ENCODE results near the gene HES5.
"Not testable (repeated sequence)": the region's sequence is repeated elsewhere in the genome, so short reads cannot be mapped to it uniquely, and the experiment has no call there.

HES5 gene

GRCh38 chr1:2529784-2530512, at the start of gene HES5:
Gene HES5, minus strand, starts transcription at chr1:2530263. Its CDS starts 99 bp downstream, at chr1:2530164.
- no peak for DNase-seq (ENCODE audit: low read depth in 2 of 2)

DNA sequence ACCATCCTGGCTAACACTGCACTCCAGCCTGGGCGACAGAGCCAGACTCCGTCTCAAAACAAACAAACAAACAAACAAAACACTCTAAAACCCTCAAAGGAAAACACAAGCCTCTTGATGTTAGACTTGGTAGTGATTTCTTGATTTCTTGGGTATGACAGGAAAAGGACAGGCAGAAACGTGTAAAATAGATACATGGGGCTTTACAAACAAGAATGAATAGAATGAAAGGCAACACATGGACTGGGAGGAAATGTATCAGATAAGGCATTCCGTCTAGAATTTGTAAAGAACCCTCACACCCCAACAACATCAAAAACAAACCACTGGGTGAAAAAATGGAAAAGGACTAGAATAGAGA, 48.7 kb upstream of the HES5 start:
- no peak for DNase-seq (ENCODE audit: low read depth in 2 of 2)

GRCh38 chr1:2577565-2578075, 47.6 kb upstream of the HES5 start:
- DNase-seq (ENCODE audit: low read depth in 2 of 2): not testable (repeated sequence)

- DNase-seq (ENCODE audit: low read depth in 2 of 2): no peak
Measured at GRCh38 chr1:2575801-2576663, 46.0 kb upstream of the HES5 start.

- DNase-seq (ENCODE audit: low read depth in 2 of 2): no peak
Measured at GRCh38 chr1:2574350-2574749, 44.3 kb upstream of the HES5 start.

DNA sequence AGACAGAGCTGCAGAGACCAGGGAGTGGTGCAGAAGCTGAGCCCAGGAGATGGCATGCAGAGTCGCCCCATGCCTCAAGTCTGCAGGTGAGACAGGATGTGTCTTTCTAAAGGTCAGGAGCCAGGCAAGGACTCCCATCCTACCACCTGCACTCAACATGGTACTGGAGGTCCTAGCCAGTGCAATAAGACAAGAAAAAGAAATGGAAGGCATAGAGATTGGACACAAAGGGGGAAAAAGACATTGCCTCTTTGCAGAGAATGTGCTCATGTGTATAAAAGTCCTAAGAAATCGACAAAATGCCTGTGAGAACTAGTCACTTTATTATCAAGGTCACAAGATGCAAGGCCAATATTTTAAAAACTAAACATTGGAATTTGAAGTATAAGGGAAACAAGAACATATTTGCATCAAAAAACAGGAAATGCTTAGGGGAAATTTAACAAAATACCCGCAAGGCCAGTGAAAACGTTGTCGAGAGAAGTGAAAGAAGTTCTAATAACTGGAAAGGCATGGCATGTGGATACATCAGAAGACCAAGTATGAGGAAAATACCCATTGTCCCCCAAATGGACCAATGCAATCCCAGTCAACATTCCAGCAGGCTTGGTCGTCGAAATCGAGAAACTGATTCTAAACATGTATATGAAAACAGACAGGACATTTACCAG, 43.3 kb upstream of the HES5 start:
- no peak for DNase-seq (ENCODE audit: low read depth in 2 of 2)

- DNase-seq (ENCODE audit: low read depth in 2 of 2): no peak
Measured at GRCh38 chr1:2571348-2571747, 41.3 kb upstream of the HES5 start.

GRCh38 chr1:2570332-2570731, 40.3 kb upstream of the HES5 start:
- no peak for DNase-seq (ENCODE audit: low read depth in 2 of 2)

GRCh38 chr1:2569703-2570102, 39.6 kb upstream of the HES5 start:
- DNase-seq (ENCODE audit: low read depth in 2 of 2): not testable (repeated sequence)

- DNase-seq (ENCODE audit: low read depth in 2 of 2): no peak
Measured at GRCh38 chr1:2569060-2569459, 39.0 kb upstream of the HES5 start.

DNA sequence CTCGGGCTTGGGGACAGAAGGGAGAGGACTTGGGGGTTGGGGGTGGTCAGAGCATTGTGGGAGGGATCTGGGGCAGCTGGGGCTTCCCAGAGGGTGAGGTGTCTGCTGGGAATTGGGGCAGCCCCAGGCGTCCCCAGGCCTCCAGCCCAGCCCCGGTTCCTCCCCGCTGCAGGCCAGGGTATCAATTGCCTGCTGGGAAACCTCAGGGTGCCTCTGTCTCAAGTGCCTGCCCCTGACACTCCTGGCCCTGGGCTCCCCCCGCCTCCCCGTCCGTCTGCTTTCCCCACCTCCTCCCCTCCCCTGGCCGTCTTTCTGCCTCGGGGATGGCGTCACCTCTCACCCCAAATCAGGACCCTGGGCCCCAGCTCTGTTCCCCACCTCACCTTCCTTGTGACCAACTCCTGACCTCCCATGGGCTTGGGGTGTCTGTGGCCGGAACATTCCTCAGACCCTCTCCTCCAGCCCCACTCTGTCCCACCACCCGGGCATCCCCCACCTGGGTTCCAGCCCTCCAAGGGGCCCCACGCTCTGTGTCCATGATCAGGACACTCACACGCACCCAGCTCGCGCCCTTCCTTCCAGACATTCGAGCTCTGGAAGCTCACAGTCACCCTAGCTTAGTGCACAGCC, 38.2 kb upstream of the HES5 start:
- not testable (repeated sequence) for DNase-seq (ENCODE audit: low read depth in 2 of 2)

GRCh38 chr1:2567083-2567679, 37.1 kb upstream of the HES5 start:
- no peak for DNase-seq (ENCODE audit: low read depth in 2 of 2)

DNA sequence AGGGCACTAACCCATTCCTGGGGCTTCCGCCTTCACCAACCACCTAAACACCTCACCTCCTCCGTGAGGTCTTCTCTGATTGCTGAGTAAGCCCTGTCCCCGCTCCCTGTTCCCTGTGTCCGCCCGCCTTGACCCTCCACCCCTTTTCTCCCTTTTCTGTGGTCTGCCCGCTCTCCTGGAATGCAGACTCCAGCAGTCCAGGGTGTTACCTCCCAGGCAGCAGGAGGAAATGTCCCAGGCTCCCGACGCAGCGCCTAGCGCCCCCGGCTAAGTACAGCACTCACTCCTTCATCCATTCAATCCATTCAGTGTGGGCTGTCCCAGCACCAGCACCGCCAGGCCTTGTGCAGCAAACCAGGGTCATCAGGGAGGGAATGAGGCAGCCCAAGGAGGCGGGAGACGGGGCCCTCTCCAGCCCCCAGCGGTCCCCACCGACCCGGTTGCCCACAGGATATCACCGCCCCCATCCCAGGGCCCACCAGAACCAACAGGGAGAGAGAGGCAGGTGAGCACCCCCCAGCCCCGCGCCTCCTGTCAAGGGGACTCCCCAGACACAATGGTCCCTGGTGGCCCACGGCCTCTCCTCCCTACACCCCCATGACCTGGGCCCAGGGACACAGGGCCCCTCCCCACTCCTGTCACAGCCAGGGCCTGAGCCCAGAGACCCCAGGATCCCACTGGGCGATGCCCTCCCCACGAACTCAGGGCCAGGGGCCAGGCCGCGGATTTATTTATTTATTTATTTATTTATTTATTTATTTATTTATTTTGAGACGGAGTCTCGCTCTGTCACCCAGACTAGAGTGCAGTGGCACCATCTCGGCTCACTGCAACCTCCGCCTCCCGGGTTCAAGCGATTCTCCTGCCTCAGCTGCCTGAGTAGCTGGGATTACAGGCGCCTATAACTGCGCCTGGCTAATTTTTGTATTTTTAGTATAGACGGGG, 36.3 kb upstream of the HES5 start:
- no peak for DNase-seq (ENCODE audit: low read depth in 2 of 2)

DNA sequence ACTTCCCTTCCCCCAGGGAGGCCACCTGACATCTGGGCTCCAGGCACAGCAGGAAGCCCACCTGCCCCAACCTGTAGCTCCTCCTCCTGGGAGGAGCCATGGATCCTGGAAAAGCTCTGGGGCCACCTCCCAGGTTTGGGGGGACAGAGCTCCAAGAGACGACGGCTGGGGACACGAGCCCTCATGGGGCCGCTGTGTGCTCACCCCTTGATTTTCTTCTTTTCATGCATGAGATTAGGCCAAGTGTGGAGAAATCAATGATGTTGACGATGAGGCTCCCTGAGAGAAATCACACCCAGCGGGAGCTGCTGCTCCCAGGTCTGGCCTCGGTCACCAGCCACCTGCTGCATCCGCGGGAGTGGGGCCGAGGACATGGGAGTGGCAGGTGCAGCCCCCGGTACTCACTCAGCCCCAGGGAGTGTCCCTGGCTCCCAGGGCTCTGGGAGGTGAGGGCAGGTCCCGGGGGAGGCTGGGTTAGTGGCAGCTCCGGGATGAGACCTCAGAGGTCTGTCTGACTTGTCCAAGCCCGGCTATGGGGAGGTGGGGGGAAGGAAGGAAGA, 34.8 kb upstream of the HES5 start:
- DNase-seq (ENCODE audit: low read depth in 2 of 2): no peak

DNA sequence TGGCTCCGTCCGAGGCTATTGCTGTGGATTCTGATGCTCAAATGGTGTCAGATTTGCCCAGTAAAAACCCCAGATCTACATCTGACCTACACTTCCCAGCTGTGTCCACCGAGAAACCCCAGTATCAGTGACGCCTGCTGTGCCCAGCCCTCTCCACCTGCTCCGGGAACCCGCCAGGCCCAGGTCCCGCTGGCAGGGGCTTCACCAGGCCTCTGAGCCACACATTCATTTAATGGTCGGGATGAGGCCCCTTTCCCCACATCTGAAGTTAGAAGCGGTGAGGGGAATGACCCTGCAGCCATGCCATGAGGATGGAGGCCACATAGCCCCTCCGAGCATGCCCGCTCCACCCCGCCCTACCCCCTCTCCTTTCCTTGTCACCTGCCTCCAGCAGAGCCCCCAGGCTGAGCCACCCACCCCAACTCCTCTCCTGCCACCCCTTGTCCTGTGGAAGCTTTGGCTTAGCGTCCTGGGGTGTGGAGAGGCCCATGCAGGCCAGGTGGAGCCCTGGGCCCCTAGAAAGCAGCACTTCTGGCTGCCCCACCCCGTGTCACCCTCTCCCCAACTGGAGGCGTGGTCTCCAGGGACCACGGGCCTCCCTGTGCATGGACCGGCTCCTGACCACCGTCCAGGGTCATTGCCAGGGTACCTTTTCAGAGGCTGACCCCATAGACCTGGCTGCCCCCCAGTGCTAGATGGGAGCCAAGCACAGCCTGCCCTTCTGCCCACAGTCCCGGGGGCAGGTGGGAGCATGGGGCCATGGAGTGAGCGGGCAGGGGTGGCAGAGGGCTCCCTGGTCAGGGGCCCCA, 34.1 kb upstream of the HES5 start:
- no peak for DNase-seq (ENCODE audit: low read depth in 2 of 2)

- DNase-seq (ENCODE audit: low read depth in 2 of 2): no peak
Measured at GRCh38 chr1:2563205-2563604, 33.1 kb upstream of the HES5 start.

GRCh38 chr1:2561898-2562895, 32.1 kb upstream of the HES5 start:
- DNase-seq (ENCODE audit: low read depth in 2 of 2): no peak

- no peak for DNase-seq (ENCODE audit: low read depth in 2 of 2)
Measured at GRCh38 chr1:2561446-2561845, 31.4 kb upstream of the HES5 start.
